NT2/D1 (cell line): ENCODE data around the gene CLDN24.

Source experiments
- DNase-seq: peaks from one replicate; pipeline ENCODE4 v3.0.0-alpha.2; 2011; ENCODE audit warnings: low read depth, low spot score
- H3K27me3 ChIP-seq: 2 replicates; pipeline ENCODE4 v1.6.0; 2011; ENCODE audit warnings: mild to moderate bottlenecking; ENCODE audit not compliant: insufficient read length, insufficient read depth
- H3K36me3 ChIP-seq: 2 replicates; pipeline ENCODE4 v1.6.1; 2011; ENCODE audit warnings: mild to moderate bottlenecking, low read length, mixed read lengths; ENCODE audit not compliant: insufficient read depth, insufficient read length
- H3K4me1 ChIP-seq: 2 replicates; pipeline ENCODE4 v1.5.1; 2011; ENCODE audit not compliant: insufficient read depth, insufficient read length
- H3K4me3 ChIP-seq: 2 replicates; pipeline ENCODE4 v1.5.1; 2011; ENCODE audit warnings: low read depth; ENCODE audit not compliant: insufficient read length
- H3K9ac ChIP-seq: 2 replicates; pipeline ENCODE4 v1.6.0; 2011; ENCODE audit warnings: low read depth; ENCODE audit not compliant: insufficient read length
- H3K9me3 ChIP-seq: 2 replicates; pipeline ENCODE4 v1.5.1; 2011; ENCODE audit warnings: mild to moderate bottlenecking, low read length; ENCODE audit not compliant: insufficient read depth
- SUZ12 ChIP-seq: IDR thresholded peaks from 2 replicates; pipeline ENCODE4 v1.6.1; 2011; ENCODE audit not compliant: insufficient read length, insufficient read depth; ENCODE audit errors: extremely low read depth
- YY1 ChIP-seq: IDR thresholded peaks from 2 replicates; pipeline ENCODE4 v1.6.1; 2011; ENCODE audit not compliant: insufficient read length, insufficient read depth
- ZNF274 ChIP-seq: IDR thresholded peaks from 2 replicates; pipeline ENCODE4 v1.6.1; 2011; ENCODE audit warnings: mild to moderate bottlenecking, low read depth, low read length

Gene CLDN24

DNA sequence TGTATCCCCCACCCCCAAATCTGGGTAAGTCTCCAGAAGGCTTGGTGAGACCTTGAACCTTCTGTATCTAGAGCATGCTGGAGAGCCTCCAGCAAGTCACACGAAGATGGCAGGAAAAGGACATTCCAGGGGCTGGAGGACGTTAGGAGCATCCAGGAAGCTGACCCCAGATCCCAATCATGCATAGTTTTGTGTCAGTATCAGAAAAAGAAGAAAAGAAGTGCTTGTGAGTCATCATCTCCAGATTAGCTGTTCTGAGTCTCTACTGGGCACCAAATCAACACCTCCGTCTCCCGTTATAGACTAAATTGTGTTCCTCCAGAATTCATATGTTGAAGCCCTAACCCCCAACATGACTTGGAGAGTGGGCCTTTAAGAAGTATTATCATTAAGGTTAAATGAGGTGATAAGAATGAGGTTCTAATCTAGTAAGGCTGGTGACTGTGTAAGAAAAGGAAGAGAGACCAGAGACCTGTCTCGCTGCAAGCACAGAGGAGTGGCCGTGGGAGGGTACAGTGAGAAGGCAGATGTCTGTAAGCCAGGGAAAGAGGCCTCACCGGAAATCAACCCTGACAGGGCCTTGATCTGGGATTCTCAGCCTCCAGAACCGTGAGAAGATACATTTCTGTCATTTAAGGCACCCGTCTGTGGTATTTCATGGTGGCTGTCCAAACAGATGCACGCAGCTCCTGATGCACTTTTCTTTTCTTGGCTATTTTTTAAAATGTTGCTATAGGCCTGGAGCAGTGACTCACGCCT lies 38.1 kb upstream of the CLDN24 start:
- H3K27me3 ChIP-seq: no peaks in the 10 kb centered on the region
- TF ChIP-seq YY1 (no peak), SUZ12 (no peak), ZNF274 (no peak)
- no peaks in the 10 kb centered on the region for H3K4me1 ChIP-seq
- no peaks in the 10 kb centered on the region for H3K36me3 ChIP-seq
- H3K4me3 ChIP-seq: no peak overlapping the region
- H3K9me3 ChIP-seq: no peaks in the 10 kb centered on the region
- no peak overlapping the region for H3K9ac ChIP-seq
- no peak for DNase-seq

DNA sequence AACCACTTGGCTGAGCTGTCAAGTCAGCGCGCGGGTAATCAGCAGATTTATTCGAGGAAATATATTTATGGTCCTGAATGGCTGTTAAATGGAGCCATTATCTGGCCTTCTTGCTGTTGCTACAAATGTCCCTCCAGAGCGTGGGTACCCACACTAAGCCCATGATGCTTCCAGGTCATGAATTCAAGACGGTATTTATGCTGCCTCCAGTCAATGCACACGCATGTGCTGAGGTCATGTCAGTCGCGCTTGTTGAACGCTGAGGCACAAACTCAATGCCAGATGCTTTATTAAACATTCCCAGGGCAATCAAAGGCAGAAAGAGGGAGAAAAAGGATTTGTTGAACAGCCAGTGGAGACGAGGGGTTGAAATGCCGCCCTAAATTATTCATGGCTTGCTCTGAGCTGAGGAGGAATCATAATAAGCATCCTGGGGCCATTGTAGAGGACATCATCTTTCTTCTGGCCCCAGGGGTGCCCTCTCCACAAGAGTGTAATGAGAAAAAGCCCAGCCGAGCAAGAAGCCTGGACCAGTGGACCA lies 36.1 kb upstream of the CLDN24 start:
- H3K36me3 ChIP-seq: no peaks in the 10 kb centered on the region
- no peaks in the 10 kb centered on the region for H3K9me3 ChIP-seq
- H3K4me3 ChIP-seq: no peak overlapping the region
- no peaks in the 10 kb centered on the region for H3K27me3 ChIP-seq
- TF ChIP-seq ZNF274 (no peak), YY1 (no peak), SUZ12 (no peak)
- no peaks in the 10 kb centered on the region for H3K4me1 ChIP-seq
- no peak for DNase-seq
- no peak overlapping the region for H3K9ac ChIP-seq

GRCh38 chr4:183356931-183357675 lies 34.9 kb upstream of the CLDN24 start:
- Histone ChIP-seq H3K4me3 (no peak overlapping the region), H3K36me3 (no peaks in the 10 kb centered on the region), H3K9me3 (no peaks in the 10 kb centered on the region), H3K4me1 (no peaks in the 10 kb centered on the region), H3K27me3 (no peaks in the 10 kb centered on the region), H3K9ac (no peak overlapping the region)
- TF ChIP-seq YY1 (no peak), SUZ12 (no peak)
- DNase-seq: no peak

DNA sequence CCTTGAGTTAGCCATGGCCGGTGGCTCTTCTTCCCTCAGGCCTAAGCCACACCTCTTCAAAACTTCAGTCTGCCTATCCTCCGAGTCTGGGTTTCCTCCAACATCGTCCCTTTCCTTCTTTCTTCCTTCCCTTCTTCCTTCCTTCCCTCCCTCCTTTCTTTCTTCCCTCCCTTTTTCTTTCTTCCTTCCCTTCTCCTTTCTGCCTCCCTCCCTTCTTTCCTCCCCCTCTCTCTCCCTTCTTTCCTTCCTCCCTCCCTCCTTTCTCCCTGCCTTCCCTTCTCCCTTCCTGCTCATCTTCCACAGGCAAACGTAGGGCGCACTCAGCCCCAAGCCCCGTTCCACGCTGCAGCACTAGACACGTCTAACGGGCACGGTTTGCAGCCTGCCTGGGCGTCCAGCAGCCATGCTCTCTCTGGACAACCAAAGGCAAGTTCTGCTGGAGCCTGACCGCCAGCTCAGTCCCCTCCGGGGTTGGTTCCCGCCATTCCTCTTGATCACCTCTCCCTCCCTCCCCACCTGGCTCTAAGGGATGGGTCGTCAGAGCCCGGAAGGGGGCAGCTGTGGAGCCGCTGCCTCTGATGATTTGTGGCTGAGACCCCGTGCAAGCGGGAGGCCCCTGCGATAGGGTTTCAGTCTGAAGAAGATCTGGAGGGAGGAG lies 34.1 kb upstream of the CLDN24 start:
- H3K36me3 ChIP-seq: no peaks in the 10 kb centered on the region
- no peak for DNase-seq
- no peaks in the 10 kb centered on the region for H3K27me3 ChIP-seq
- H3K4me3 ChIP-seq: no peak overlapping the region
- no peak overlapping the region for H3K9ac ChIP-seq
- H3K4me1 ChIP-seq: no peaks in the 10 kb centered on the region
- no peak for TF ChIP-seq SUZ12
- no peak for TF ChIP-seq YY1
- H3K9me3 ChIP-seq: no peaks in the 10 kb centered on the region

DNA sequence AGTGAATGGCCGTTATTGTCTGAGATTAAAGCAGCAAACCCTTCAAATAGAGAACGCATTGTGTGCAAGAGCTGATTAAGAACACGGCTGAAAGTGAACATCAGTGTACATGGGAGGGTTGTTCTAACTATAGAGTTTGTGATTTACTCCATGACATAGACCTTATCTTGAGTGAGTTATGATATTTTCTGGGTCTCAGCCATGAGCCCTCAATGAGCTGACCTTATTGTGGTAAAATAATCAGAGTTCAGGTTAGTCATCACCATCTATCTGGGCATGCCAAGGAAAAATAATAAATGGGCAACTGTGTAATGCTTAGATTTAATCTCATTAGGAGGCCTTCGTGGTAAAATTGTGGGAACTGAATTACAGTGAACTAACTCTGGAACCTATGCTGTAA lies 33.2 kb upstream of the CLDN24 start:
- no peak overlapping the region for H3K9ac ChIP-seq
- no peak for DNase-seq
- TF ChIP-seq YY1: no peak
- no peak for TF ChIP-seq ZNF274
- TF ChIP-seq SUZ12: no peak
- no peak overlapping the region for H3K4me3 ChIP-seq
- no peaks in the 10 kb centered on the region for H3K27me3 ChIP-seq
- H3K4me1 ChIP-seq: no peaks in the 10 kb centered on the region
- H3K36me3 ChIP-seq: no peaks in the 10 kb centered on the region
- no peaks in the 10 kb centered on the region for H3K9me3 ChIP-seq

GRCh38 chr4:183354219-183354618 lies 32.0 kb upstream of the CLDN24 start:
- H3K4me3 ChIP-seq: no peak overlapping the region
- H3K9me3 ChIP-seq: no peaks in the 10 kb centered on the region
- H3K9ac ChIP-seq: no peak overlapping the region
- TF ChIP-seq ZNF274: no peak
- no peak for TF ChIP-seq SUZ12
- TF ChIP-seq YY1: no peak
- no peaks in the 10 kb centered on the region for H3K36me3 ChIP-seq
- no peak for DNase-seq
- H3K27me3 ChIP-seq: no peaks in the 10 kb centered on the region
- no peaks in the 10 kb centered on the region for H3K4me1 ChIP-seq

DNA sequence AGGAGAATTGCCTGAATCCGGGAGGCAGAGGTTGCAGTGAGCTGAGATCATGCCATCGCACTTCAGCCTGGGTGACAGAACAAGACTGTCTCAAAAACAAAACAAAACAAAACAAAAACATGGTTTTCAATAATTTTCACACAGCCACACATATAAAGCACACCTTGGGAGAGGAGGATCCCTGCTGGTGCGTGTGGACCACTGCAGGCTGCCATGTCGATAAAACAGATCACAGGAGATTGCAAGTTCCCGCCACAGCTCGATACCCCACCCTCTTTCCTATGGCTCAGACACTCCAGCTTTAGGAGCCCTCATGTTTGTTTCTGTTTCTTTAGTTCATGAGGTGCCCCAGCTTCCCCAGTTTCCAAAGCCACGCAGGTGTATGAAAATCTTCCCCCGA lies 31.3 kb upstream of the CLDN24 start:
- no peaks in the 10 kb centered on the region for H3K36me3 ChIP-seq
- no peak for DNase-seq
- no peak overlapping the region for H3K4me3 ChIP-seq
- no peaks in the 10 kb centered on the region for H3K9me3 ChIP-seq
- no peaks in the 10 kb centered on the region for H3K27me3 ChIP-seq
- no peak overlapping the region for H3K9ac ChIP-seq
- TF ChIP-seq SUZ12 (no peak), ZNF274 (no peak), YY1 (no peak)
- no peaks in the 10 kb centered on the region for H3K4me1 ChIP-seq
